Neutrophil (primary cell): Measurements from ENCODE around the gene METRNL.

Source experiments
- H3K27ac ChIP-seq: fragments of 200-600 bp; sonication (generic); 2 replicates; pipeline ENCODE4 v1.5.1; 2016; ENCODE audit warnings: mild to moderate bottlenecking, moderate library complexity
- H3K27me3 ChIP-seq: fragments of 200-600 bp; sonication (generic); 2 replicates; pipeline ENCODE4 v1.6.0; 2016; ENCODE audit warnings: mild to moderate bottlenecking
- H3K36me3 ChIP-seq: fragments of 200-600 bp; sonication (generic); 2 replicates; pipeline ENCODE4 v1.5.1; 2017
- H3K4me1 ChIP-seq, 2 experiments: fragments of 200-600 bp in 1 of 2; sonication (generic) in 1 of 2; 1 replicate in 1 of 2; 2 replicates in 1 of 2; pipeline versions ENCODE4 v1.5.1 to v1.6.1; 2013 to 2016; ENCODE audit warnings: low read depth in 1 of 2, low read length in 1 of 2, mild to moderate bottlenecking in 1 of 2, moderate library complexity in 1 of 2; ENCODE audit not compliant: control insufficient read depth in 1 of 2, insufficient read depth in 1 of 2
- H3K4me3 ChIP-seq, 2 experiments: fragments of 200-600 bp in 1 of 2; sonication (generic) in 1 of 2; 1 replicate in 1 of 2; 2 replicates in 1 of 2; pipeline ENCODE4 v1.5.1; 2013 to 2016; ENCODE audit warnings: low read depth in 1 of 2, low read length in 1 of 2, mild to moderate bottlenecking in 1 of 2, moderate library complexity in 1 of 2
- H3K9me3 ChIP-seq: fragments of 200-600 bp; sonication (generic); 2 replicates; pipeline ENCODE4 v1.5.1; 2016
- TF ChIP-seq, protein P1 (sequence below): fragments of 200-600 bp; sonication (generic); IDR thresholded peaks from 2 replicates; pipeline ENCODE4 v1.5.1; 2016; ENCODE audit warnings: antibody characterized with exemption

METRNL gene

GRCh38 chr17:83109386-83109785 is 30.0 kb downstream of the METRNL start:
- Histone ChIP-seq H3K27me3 (peaks cover 49% of the 10 kb centered on the region), H3K27ac (no peak overlapping the region), H3K4me1 (no peaks in the 10 kb centered on the region), H3K9me3 (no peaks in the 10 kb centered on the region), H3K4me3 (no peak overlapping the region), H3K36me3 (no peaks in the 10 kb centered on the region)
- TF ChIP-seq, protein P1, sequence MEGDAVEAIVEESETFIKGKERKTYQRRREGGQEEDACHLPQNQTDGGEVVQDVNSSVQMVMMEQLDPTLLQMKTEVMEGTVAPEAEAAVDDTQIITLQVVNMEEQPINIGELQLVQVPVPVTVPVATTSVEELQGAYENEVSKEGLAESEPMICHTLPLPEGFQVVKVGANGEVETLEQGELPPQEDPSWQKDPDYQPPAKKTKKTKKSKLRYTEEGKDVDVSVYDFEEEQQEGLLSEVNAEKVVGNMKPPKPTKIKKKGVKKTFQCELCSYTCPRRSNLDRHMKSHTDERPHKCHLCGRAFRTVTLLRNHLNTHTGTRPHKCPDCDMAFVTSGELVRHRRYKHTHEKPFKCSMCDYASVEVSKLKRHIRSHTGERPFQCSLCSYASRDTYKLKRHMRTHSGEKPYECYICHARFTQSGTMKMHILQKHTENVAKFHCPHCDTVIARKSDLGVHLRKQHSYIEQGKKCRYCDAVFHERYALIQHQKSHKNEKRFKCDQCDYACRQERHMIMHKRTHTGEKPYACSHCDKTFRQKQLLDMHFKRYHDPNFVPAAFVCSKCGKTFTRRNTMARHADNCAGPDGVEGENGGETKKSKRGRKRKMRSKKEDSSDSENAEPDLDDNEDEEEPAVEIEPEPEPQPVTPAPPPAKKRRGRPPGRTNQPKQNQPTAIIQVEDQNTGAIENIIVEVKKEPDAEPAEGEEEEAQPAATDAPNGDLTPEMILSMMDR = no peak

- H3K27me3 ChIP-seq = peaks cover 49% of the 10 kb centered on the region
- no peak overlapping the region for H3K27ac ChIP-seq
- no peaks in the 10 kb centered on the region for H3K36me3 ChIP-seq
- H3K9me3 ChIP-seq = no peaks in the 10 kb centered on the region
- H3K4me1 ChIP-seq = no peaks in the 10 kb centered on the region
- TF ChIP-seq, protein P1 = no peak
- H3K4me3 ChIP-seq = no peak overlapping the region
Observed at GRCh38 chr17:83109793-83110645, 30.6 kb downstream of the METRNL start.

GRCh38 chr17:83110735-83111134 is 31.3 kb downstream of the METRNL start:
- TF ChIP-seq, protein P1 = no peak
- Histone ChIP-seq H3K9me3 (no peaks in the 10 kb centered on the region), H3K4me1 (peaks cover 0 to under 1% of the 10 kb centered on the region in 2 experiments), H3K27ac (no peak overlapping the region), H3K27me3 (peaks cover 50% of the 10 kb centered on the region), H3K36me3 (no peaks in the 10 kb centered on the region), H3K4me3 (no peak overlapping the region)

- Histone ChIP-seq H3K27me3 (peaks cover 42% of the 10 kb centered on the region), H3K9me3 (no peaks in the 10 kb centered on the region), H3K27ac (no peak overlapping the region), H3K4me3 (no peak overlapping the region), H3K4me1 (peaks cover 0 to 3% of the 10 kb centered on the region in 2 experiments), H3K36me3 (no peaks in the 10 kb centered on the region)
- TF ChIP-seq, protein P1 = no peak
Observed at GRCh38 chr17:83111516-83112282, 32.3 kb downstream of the METRNL start.

DNA sequence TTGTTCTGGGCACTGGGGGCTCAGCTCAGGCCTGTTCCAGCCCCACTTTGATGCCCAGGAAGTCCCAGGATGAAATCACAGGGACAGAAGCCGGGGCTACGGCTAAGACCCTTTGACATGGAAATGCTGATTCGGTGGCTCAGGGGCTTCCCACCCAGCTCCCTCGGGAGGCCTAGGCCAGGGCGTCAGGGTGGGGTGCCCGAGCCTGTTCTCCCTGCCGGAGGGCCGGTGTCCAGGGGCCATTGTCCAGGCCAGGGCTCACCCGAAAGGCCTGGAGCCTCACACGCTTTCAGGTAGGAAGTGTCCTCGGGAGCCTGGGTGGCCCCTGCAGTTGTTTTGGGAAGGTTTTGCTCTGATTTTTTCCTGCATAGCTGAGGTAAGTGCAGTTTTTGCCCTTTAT is 34.0 kb downstream of the METRNL start:
- no peak overlapping the region for H3K27ac ChIP-seq
- H3K4me1 ChIP-seq = peaks cover 0 to 3% of the 10 kb centered on the region in 2 experiments
- no peaks in the 10 kb centered on the region for H3K9me3 ChIP-seq
- no peak overlapping the region for H3K4me3 ChIP-seq
- H3K36me3 ChIP-seq = no peaks in the 10 kb centered on the region
- TF ChIP-seq, protein P1 = no peak
- H3K27me3 ChIP-seq = peaks cover 33% of the 10 kb centered on the region
